Glomerular endothelial cell (primary cell): ENCODE measurements around the gene SH3D19. TPM values are rescaled to one million over a fixed set of nuclear protein-coding genes. Genes with fewer than 3 reads are reported as not detected.
"Not testable (repeated sequence)": the region's sequence is repeated elsewhere in the genome, so short reads cannot be mapped to it uniquely, and the experiment has no call there.

ENCODE experiments used
- DNase-seq: peaks from one replicate; pipeline ENCODE4 v3.0.0-alpha.2; 2011; ENCODE audit warnings: low read depth, low spot score; ENCODE audit errors: extremely low read depth
- total RNA-seq: library from RNA; depleted of rRNA; stranded (reverse); fragments of >200 nt; gene quantifications from 2 replicates; pipeline ENCODE4 v1.2.3, GENCODE V29; 2015

The SH3D19 gene
- total RNA-seq, 1 donor from 2014 or later, result 79.8 TPM

DNA sequence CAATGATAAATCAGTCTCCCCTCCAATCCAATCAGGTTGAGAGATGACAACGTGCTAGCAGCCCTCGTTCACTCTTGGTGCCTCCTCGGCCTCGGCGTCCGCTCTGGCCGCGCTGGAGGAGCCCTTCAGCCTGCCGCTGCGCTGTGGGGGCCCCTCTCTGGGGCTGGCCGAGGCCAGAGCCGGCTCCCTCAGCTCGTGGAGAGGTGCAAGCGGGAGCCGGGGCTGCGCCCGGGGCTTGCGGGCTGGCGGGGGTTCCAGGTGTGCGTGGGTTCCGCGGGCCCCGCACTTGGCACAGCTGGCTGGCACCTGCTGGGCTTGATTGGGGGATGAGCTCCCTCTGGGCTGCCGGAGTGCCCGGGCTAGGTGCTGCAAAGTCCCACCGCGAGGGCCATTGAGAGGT lies 89.4 kb downstream of the SH3D19 start:
- no peak for DNase-seq

GRCh38 chr4:151235373-151235772 lies 90.0 kb downstream of the SH3D19 start:
- DNase-seq, result not testable (repeated sequence)

- no peak for DNase-seq
These were observed 91.8 kb downstream of the SH3D19 start for GRCh38 chr4:151233600-151233999.

- no peak for DNase-seq
These were observed 93.3 kb downstream of the SH3D19 start for GRCh38 chr4:151231915-151232595.

- peak; percentile 81 for DNase-seq
These were observed 97.0 kb downstream of the SH3D19 start for GRCh38 chr4:151228189-151229119.

DNA sequence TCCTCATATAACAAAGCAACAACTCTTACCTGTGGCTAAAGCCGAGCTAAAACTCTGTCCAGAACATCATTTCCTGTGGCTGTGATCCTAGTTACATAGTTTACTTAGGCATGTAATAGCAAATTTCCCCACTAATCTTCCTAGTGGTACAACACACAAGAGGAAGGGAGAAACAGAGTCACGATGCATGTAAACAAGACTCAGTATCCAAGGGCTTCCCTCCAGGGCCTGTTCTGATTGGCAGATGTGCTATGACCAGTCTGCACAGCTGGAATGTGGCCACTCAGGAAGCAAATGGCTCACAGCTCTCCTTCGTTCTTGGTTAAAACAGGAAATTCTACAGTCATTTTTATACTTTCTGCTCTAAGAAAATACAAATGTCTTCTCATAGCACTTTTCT lies 97.7 kb downstream of the SH3D19 start:
- DNase-seq, result peak; percentile 98

DNA sequence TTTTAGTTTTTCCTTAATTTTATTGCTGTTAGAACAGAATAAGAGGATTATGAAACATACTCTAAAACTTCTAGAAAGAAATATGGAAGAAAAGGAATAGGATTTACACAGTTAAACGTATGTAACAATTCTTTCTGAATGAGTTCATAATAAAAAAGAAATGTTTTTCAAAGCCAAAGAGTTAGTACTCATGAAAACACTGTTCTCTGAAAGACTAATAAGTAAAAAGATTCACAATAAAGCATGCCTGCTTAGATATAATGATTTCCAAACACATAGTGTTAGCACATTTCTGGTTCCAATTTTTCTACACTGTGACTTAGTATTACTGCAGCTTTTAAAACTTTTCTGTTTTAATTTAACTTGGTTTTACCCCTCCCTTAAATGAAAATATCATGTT lies 98.2 kb downstream of the SH3D19 start:
- DNase-seq, result no peak

DNA sequence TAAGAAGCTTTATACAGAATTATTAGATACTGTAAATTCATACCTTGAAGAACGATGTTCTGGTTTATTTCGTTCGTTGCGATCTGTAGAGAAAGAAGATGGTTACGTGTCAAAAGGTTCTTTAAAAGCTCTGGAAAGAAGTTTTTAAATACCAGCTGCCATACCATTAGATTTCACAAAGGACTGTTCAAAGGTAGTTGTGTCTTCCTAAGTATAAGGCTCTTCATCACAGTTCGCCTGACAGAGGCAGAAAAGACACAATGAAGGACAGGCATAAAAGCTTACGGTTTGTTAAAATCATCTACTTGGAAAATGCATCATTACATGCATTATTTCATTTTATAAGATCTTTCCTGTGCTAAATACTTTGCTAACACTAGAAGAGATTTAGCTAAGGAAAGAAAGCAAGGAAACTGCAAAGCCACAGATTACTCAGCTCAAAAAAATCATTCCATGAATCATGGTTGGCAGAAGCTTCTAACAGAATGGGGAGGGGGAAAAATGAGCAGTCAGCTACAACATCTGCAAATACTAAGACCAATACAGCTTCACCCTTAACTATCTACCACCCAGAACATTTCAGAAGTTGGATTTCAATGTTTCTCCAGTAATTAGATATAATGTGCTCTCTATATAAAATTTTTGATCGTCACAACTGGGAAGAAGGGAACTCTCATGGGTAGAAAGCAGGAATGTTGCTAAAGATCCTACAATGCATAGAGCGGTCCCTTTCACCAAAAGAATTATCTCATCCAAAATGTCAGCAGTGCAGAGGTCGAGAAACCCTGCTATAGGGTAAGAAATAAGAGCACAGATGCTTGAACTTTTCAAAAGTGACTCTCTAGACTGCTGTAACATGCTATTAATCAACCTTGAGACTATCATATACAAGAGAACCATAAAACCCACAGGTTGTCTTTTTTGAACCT lies 99.1 kb downstream of the SH3D19 start:
- peak; percentile 77 for DNase-seq

- DNase-seq, result no peak
These were observed 101.9 kb downstream of the SH3D19 start for GRCh38 chr4:151223465-151223864.

DNA sequence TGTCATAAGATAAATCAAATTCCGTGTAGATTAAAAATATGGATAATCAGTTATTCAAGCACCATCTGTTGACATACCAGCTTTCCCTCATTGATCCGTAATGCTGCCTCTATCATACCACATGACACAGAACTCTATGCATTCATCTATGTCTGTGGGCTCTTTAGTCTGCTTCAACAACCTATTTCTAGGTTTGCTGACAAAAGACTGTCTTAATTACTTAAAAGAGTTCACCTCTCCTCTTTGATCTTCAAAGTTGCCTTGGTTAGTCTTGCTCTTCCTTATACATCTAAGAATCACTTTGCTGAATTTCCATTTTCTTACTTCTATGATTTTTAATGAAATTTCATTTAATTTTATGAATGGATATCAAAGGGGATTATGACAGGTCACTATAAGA lies 105.5 kb downstream of the SH3D19 start:
- DNase-seq, result no peak

- no peak for DNase-seq
These were observed 106.3 kb downstream of the SH3D19 start for GRCh38 chr4:151219091-151219490.

GRCh38 chr4:151218343-151218742 lies 107.1 kb downstream of the SH3D19 start:
- DNase-seq, result no peak

GRCh38 chr4:151217326-151217725 lies 108.1 kb downstream of the SH3D19 start:
- no peak for DNase-seq

- peak; percentile 67 for DNase-seq
These were observed 110.1 kb downstream of the SH3D19 start for GRCh38 chr4:151215295-151215694.

GRCh38 chr4:151207868-151208267 lies 117.5 kb downstream of the SH3D19 start:
- no peak for DNase-seq

DNA sequence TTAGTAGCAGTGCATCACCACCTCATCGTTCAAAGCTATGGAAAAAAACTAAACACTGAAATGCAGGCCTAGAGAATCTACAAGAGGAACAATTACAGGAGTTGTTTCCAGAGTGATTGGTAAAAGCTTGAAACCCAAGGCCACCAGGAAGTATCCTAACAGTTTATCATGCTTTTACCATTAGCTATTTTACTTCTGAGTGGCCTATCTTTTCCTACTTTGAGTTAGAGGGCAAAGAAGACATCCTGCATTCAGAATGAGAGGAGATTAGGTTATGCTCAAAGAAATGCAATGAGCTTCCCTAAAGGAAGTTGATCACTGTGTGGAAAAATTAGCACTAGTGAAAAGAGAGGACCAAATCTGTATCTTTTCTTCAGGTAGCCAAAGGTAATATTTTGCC lies 118.2 kb downstream of the SH3D19 start:
- DNase-seq, result no peak

DNA sequence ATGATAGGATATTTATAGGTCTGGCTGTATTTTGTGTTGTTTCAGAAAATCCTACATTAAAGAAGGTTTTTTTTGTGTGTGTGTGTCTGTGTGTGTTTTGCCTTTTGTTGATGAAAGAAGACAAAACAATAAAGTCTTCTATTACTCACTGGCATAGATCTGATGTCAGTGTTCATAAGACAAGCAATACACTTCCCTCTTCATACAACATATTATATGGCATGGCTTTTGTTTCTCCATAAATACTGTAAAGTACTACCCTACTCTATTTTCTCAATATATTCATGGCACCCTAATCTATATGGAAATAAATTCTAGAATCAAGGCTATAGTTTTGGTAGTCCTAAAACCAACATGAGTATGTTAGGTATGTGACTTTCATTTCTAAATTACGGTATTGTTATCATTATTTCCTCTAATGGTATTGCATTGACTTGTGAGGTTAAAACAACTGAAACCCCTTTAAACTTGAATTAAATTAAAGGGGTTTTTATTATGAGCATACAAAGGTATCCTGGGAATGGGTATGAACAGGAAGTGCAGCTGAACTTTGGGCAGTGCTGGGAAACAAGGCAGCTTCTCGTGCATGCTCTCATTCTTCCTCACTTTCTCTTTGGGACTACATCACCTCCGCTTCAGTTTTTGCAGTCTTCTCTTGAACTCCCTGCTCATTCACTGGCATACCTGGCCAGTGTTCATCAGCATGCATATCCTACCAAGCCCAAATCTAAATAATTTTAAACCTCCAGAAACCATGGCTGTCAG lies 119.0 kb downstream of the SH3D19 start:
- DNase-seq, result no peak

DNA sequence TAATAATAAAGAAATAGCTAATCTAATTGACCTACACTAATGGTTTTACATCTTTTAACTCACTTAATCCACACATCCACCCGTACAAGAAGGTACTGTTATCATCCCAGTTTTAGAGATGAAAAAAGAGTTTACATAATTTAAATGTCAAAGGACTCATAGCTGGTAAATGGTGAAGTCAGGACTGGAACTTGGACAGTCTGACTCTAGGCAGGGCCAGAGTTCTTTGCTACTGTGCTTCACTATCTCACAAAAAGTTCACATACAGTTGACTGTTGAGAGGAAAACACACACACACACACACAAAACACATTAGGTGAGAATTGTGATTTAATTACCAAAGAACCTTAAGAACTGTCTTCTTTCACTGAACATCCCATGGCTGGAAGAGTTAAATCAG lies 119.7 kb downstream of the SH3D19 start:
- no peak for DNase-seq

- DNase-seq, result no peak
These were observed 120.4 kb downstream of the SH3D19 start for GRCh38 chr4:151204925-151205524.
